HG03196 (cell line): ENCODE measurements around the gene C5orf22.
"Not testable (repeated sequence)": the region's sequence is repeated elsewhere in the genome, so short reads cannot be mapped to it uniquely, and the experiment has no call there.

Experiments
- ATAC-seq: cut with Tn5 transposase; IDR thresholded peaks from one replicate; pipeline ENCODE4 v1.9.1; 2021; ENCODE audit not compliant: unreplicated experiment

The C5orf22 gene

DNA sequence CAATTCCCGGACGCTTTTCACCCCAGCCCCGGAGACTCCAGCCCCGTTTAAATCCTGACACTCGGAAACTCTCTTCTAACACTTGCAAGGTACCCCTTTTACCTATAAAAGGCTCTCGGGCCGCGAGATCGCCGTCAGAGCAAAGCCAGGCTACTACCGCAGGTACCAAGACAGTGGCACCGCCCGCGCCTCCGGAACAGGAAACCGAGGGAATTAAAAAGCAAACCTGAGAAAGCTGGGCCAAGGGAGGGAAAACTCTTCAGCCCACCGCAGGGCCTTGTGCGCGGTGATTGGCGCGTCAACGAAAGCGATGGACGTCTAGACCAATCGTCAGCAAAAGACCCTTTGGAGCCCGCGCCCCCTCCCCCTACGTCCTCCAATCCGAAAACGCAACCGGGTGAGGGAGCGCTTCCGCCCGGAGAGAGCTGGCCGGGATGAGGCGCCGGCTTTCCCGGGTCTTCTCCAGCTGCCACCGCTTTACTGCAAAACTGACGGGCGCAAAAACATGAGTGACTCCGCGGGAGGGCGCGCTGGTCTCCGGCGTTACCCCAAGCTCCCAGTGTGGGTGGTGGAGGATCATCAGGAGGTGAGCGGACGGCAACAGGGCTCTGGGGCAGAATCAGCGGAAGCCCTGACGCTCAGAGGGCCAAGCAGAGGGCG lies at the start of gene C5orf22, which contains the start of gene DROSHA:
TSS of gene C5orf22 (plus strand) at position 414 of the 660 bp plus-strand sequence. CDS start at position 506, 92 bp downstream.
TSS of gene DROSHA (minus strand) at position 206 of the 660 bp plus-strand sequence. CDS start 3,034 bp downstream, outside the sequence.
- ATAC-seq, result peak; percentile 93

DNA sequence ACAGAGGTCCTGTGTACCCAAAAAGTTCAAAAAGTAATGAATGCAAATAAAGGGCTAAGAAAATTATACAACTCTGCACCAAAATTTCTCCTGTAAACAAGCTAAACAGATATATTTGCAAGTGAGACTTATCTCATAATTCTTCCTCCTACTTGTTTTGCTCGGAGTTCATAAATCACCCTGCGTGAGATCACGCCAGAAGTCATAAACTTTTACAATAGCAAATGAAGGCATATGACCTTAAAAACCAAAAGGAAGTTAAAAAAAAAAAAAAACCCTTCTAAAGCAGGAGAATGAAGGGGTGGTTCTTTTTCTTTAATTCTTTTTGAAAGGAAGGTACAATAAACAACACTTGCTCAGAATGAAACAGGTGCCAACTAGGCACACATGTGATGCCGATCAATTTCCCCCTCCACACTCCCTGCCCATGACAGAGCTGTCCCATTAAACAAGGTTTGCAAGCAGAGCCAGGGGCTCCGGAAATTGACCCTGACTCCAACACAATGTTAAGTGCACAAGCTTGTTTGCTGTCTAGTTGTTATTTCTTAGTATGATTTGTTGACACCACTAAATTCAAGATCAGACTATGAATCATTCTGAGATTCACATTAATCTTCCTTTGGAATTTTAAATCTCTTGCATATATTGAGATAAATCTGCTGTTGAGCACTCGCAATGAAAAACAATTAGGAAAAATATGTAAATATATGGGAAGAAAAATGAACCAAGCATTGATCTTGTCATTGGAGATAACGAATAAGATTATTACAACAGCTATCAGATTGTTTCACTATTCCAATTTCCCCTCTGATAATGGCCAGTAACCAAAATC lies 46.5 kb upstream of the C5orf22 start:
- no peak for ATAC-seq

DNA sequence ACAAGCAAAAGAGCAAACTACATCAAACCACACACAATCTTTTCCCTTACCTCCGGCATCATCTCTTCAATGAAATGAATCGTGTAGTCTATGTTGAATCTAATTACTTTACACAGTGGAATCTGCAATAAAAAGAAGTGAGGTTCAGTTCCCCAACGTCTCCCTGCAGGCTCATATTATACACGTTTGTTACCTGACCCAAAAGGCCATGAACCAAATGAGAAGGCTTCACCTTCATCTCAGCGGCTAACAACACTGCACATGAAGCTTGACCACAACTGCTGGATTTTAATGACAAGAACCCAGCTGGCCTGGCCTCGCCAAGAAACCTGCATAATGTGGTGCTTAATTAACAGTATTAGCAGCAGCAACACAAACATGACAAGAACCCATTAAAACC lies 45.7 kb upstream of the C5orf22 start:
- ATAC-seq, result no peak

DNA sequence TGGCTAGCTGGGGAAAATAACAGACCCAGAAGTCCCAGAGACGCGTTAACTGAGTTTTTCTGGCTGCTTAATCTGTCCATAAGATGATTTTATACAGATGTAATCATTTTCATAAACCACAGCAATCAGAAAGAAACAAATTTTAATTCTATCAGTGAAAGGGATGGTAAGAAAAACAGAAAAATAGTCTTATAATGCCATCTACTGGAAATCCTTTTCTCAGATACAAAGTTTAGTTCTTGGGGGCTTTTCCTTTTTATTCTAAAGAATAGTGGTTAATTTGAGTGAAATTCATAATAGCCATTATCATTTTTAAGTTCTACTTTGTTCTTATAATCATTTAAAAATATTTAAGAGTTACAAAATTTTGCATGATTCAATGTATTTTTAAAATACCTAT lies 44.6 kb upstream of the C5orf22 start:
- ATAC-seq, result no peak

DNA sequence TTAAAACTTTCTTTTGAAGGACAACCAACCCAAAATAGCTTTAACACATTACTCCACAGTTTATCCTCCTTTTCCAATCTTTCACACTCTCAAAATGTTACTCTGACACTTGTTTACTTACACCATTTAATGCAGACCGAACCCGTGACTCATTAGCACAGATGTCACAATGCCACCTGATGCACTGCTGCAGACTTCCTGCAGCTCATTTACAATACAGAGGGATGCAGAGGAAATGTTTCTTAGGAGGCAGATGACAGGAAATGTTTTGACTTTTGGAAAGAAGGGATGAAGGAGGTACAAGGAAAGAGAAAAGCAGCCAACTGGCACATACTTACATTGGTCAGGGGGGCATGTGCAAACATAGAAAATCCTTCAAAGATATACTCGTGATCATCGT lies 39.2 kb upstream of the C5orf22 start:
- ATAC-seq, result no peak

DNA sequence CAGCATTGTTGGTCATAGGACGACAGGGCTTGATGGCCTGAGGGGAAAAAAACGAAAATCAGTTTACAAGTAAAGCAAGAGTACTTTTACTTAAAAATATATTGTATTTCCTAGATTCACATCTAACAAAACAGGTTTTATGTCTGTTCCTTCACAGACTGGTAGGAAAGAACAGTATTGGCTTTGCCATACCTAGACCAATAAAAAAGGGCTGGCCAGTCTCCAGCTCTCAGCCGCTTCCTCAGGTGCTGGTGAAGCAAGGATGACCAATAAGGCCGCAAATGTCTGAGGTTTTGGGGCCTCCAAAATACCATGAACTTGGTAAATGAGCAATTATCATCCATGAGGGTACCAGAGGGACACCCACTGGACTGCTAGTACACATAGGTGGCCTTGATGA lies 36.8 kb upstream of the C5orf22 start:
- no peak for ATAC-seq

DNA sequence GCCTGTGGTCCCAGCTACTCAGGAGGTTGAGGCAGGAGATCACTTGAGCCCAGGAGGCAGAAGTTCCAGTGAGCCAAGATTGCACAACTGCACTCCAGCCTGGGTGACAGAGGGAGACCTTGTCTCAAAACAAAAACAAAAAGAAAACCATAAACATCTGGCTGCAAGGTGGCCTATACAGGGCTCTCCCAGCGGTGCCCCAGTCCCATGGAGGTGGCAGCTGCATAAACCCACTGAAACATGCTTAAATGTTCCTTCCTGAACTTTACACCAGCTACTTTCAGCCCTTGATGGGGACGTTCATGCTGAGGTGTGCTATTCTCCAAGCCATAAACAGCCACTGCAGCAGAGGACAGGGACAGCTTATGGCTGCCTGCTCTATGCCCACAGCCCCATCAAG lies 35.8 kb upstream of the C5orf22 start:
- no peak for ATAC-seq

DNA sequence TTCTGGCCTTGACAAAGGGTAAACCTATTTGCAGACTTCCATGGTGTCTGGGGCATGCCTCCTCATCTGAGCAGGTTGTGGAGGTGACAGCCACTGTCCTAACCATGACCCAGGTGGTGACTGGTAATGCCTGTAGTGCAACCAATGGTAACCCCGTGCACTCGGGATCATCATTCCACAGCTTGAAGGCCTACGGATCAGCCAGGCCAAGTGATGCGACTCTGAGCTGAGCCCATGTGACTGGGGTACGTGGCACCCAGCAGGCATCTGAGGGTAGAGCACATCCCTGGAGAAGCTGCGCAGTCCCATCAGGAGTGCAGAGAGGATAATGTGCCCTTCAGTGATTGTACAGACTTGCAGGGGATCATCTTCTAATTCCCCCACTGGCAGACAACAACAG lies 35.2 kb upstream of the C5orf22 start:
- no peak for ATAC-seq

DNA sequence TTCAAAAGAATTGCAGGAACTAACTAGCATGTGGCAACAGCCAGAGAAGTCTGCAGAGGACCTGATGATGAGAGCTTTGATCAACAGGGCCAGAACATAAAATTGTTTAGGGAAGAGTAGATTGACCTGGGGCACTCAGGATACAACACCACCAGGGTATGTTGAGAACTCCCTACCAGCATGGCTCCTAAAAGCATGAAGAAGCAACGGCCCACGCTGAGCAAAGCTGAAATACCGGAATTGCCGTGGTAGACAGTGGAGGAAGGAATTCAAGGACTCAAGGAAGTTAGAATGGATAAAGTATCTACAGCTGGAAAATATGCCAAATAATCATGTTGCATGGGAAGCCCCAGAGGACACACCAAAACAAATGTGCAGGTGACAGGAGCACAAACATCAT lies 31.8 kb upstream of the C5orf22 start:
- no peak for ATAC-seq

DNA sequence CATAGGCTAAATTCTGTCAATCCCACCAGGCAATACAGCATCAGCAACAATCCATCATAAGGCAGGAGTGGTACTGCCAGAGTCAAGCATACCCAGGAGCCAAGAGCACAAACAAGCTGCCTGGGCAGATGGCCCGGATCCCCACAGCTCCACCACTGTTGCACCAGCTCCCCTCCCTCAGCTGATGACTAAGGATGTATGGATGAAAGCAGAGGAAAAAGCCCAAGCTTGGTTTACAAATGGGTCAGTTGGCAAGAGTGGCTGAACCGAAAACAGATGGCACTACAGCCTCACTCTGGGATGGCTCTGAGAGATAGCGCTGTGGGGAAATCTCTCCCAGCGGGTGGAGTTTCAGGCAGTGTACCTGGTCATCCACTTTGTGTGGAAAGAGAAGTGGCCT lies 29.6 kb upstream of the C5orf22 start:
- no peak for ATAC-seq

DNA sequence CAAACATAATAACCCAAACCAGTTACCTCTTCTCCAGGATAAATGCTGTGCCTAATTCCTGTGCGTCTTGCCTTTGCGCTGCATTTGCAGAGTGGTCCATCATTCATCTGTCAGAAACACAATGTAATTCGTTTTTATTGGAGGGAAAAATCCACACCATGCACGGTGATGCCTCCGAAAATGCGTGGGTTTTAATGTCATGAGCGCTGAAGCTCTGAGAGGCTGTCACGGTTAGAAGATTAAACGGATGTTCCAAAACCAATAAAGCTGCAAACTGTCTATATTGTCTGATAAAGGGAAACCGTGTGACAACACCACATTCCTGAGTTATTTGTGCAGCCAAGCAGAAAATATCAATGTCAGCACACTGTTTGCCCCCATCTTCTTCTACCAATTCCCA lies 27.6 kb upstream of the C5orf22 start:
- ATAC-seq, result no peak

DNA sequence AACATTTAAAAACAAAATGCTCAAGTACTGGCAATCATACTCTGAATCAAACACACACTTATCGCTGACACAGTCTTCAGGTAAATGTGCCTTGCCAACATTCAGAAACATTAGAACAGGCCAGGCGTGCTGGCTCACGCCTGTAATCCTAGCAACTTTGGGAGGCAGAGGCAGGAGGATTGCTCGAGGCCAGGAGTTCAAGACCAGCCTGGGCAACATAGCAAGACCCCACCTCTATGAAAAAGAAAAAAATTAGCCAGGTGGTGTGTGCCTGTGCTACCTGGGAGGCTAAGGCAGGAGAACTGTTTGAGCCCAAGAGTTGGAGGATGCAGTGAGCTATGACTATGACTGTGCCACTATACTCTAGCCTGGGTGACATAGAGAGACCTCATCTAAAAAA lies 20.8 kb upstream of the C5orf22 start:
- no peak for ATAC-seq

DNA sequence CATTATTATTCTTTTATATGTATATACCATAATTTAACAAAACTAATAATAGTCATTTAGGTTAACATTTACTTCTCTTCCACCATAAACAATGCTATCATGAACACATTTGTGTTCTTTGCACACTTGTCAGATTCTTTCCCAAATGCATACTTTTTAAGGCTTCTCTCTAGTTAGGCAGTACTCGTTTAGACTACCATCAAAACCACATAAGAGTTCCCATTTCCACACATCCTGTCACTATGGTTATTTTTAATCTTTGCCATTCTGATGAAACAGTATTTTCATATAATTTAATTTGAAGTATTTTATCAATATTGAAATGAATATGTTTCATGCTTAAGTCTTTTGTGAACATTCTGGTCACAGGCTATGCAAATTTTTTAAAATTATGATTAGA lies 15.3 kb upstream of the C5orf22 start:
- ATAC-seq, result no peak

DNA sequence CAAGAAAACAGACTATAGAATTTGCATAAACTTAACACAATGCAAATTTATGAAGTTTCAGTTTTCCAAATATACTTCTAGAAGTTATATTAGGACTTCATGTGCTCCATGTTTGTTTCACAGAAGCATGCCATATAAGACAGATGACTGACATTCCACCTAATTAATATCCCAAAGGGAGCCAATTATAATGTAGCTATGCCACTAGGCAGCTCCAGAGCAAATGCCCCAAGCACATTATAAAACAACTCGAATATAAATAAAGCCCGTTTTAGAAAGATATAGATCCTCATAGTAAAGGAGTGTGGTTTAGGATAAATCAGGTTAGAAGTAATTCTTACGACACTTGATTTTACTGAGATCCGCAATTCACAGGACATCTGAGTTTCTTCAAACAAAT lies 9.1 kb upstream of the C5orf22 start:
- ATAC-seq, result no peak

DNA sequence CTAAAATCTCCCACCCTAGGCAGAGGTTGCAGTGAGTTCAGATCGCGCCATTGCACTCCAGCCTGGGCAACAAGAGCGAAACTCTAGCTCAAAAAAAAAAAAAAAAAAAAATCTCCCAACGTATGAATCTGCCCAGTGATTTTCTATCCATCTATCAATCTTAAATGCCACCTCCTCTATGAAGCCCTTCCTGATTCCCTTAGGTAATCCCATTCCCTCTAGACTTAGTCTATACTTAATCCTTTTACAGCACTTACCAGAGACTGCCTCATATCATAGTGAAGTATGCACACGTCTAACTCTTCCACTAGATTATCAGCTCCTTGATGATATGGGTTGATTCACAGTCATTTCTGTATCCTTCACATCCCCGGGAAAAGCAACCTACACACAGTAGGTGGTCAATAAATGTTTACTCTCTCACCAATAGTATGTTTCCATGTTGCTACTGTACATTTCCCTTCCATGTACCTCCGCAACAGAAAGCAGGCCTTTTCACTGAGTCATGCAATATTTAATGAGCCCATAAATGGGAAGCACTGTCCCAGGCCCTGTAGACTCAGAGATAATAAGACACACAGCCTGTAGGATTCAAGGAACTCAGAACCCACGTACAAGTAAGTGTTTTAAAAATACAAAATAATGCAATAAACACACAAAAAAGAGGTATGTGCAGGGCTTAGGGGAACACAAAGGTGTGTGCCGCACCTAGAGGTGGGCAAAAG lies 1.4 kb upstream of the C5orf22 start:
- ATAC-seq, result no peak

DNA sequence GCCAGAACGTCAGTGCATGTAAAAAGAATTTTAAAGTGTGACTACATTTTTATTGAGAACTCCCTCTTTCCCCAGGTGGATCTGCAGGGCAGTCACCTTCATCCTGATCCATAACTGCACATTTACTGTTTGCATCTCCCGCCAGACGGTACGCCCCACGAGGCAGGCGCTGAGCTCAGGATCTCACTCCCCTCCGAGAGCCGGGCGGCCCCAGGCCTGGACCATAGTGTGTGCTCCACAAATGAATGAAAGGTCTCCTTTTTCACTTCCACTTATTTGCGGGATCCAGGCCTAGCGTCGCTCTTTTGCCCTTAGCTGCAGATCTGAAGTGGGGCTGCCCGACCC lies 586 bp upstream of the C5orf22 start:
- peak; percentile 32 for ATAC-seq

DNA sequence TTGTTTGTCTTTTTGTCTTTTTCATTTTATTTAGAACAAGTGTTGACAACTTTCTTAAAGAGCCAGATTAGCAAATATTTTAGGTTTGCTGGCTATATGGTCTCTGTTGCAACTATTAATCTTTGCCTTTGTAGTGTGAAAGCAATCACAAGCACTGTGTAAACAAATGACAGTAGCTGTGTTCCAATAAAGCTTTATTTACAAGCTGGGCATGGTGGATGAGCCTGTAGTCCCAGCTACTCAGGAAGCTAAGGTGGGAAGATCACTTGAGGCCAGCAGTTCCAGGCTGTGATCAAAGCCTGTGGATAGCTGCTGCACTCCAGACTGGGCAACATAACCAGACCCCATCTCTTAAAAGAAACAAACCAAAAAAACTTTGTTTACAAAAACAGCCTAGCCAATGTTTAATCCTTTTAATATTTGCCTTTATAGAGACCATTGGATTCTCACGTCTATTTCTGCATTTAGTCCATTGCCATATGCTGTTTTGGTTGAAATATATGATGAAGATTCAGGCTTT lies 2.5 kb downstream of the C5orf22 start:
- no peak for ATAC-seq

DNA sequence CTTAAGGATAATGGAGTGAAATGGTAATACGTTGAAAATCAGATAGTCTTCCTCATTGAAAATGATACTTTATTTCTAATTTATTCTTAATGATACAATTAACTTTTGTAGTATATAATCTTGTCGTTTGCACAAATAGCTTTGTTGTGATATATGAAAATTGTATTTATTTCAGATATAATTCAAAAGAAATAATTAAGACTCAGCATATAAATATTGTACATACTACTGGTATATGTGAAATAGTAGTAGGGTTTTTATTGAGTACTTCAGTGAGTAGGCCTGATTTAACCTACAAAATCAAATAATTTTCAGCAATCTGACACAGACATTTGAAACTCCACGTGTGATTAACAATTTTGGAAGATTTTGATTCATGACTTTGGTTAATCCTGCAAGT lies 4.8 kb downstream of the C5orf22 start:
- no peak for ATAC-seq

DNA sequence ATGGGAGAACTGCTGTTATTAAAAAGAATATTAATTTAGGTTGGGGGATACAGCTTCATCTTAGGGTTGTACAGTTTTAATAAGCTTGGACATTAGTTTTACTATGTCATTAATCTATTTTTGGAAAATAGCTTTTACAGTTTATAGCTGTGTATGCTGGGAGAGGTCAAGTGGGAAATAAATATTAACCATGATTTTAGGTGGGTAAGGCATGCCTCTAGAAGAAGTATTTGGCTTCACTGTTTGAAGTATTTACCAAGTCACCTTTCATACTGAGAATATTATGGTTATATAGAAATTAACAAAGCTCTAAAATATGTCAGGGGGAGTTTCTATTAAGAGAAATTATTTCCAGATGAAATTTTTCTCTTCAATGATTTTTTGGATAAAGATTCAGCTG lies 5.2 kb downstream of the C5orf22 start:
- no peak for ATAC-seq

DNA sequence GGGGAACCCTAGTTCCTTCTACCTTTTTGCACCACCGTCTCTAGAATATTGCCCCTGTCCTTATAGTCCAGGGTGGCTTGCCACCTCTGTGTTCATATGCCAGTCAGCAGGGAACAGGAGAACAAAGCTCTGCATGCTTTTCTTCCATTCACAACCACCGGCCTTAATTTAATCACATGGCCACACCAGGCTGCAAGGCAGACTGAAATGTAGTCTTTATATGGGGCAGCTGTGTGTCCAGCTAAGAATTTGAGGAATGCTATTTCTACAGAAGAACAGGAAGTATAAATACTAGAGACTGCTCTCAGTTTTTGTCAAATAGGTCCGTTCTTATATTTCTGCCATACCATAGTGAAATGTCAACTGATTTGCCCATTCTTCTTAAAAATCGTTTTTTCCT lies 5.8 kb downstream of the C5orf22 start:
- no peak for ATAC-seq

DNA sequence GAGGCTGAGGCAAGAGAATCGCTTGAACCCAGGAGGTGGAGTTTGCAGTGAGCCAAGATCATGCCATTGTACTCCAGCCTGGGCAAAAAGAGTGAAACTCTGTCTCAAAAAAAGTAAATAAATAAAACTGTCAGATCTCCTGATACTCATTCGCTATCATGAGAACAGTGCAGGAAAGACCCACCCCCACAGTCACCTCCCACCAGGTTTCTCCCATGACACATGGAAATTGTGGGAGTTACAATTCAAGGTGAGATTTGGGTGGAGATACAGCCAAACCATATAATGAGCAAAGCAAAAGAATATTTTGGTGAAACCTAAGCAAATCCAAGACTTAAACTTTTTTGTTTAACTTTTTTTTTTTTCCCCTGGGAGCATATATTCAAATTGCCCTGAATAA lies 17.0 kb downstream of the C5orf22 start:
- ATAC-seq, result not testable (repeated sequence)

DNA sequence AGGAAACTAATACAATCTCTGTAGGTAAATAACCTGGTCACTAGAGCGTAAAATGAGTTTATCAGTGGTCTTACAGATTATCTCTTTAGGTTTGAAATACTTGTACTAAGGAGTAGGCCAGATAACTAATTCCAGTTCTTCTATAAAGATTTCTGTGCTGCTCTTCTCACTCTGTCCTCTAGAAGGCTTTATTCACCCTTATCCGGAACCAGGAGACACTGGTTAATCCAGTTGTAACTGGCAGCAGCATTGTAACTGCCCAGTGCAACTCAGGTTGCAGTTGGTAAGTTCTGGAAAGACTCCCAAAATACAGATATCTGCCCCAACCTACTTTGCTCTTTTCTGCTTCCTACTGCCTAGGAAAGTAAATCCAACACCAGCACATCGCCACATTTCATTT lies 19.8 kb downstream of the C5orf22 start:
- no peak for ATAC-seq
